ENCODE measurements around the gene ALAS1. TPM values are rescaled to one million over a fixed set of nuclear protein-coding genes. Genes with fewer than 3 reads are reported as not detected.
A peak's percentile ranks its signal among the peaks of the same experiment; 100 is the strongest.

The ALAS1 gene
- total RNA-seq, 6 donors from 2014 or later = 53.2 to 97.3 (median 74.0) TPM

GRCh38 chr3:52220380-52221026, 22.5 kb downstream of the ALAS1 start:
- WGBS, 2 donors = 33 to 78% methylated on average over 4 to 9 of the region's 9 CpGs
- Histone ChIP-seq H3K9me3 (no peaks in the 10 kb centered on the region), H3K4me3 (no peak overlapping the region), H3K4me1 (peaks cover 43 to 52% (median 50%) of the 10 kb centered on the region in 4 donors), H3K27me3 (no peaks in the 10 kb centered on the region), H3K36me3 (peaks cover 0 to 6% (median 2%) of the 10 kb centered on the region in 4 donors), H3K27ac (no peak overlapping the region)
- peak in 1 of 2 donors; percentile 86 for DNase-seq
- peak; percentile 84 to 95 (median 88) for TF ChIP-seq CTCF (IDR thresholded peaks at IDR 0.05)
- no peak for TF ChIP-seq POLR2A (IDR thresholded peaks at IDR 0.05)
- peak; percentile 84 to 88 for ATAC-seq (ENCODE audit: low FRiP score in 2 of 2)

GRCh38 chr3:52221141-52221562, 23.2 kb downstream of the ALAS1 start:
- H3K27me3 ChIP-seq = no peaks in the 10 kb centered on the region
- no peak for TF ChIP-seq CTCF (IDR thresholded peaks at IDR 0.05)
- no peak for TF ChIP-seq POLR2AphosphoS5 (IDR thresholded peaks at IDR 0.05)
- DNase-seq = no peak
- no peak for ATAC-seq (ENCODE audit: low FRiP score in 2 of 2)
- H3K36me3 ChIP-seq = no peaks in the 10 kb centered on the region
- peaks cover 42 to 47% (median 46%) of the 10 kb centered on the region in 4 donors for H3K4me1 ChIP-seq
- whole genome bisulfite sequencing, 2 donors = 79 to 94% methylated on average over 6 to 22 of the region's 27 CpGs
- no peaks in the 10 kb centered on the region for H3K9me3 ChIP-seq
- H3K4me3 ChIP-seq = no peak overlapping the region
- no peak overlapping the region for H3K27ac ChIP-seq

- 49 to 91% methylated on average over 5 to 19 of the region's 34 CpGs for WGBS, 2 donors
- no peaks in the 10 kb centered on the region for H3K27me3 ChIP-seq
- no peak for TF ChIP-seq POLR2AphosphoS5 (IDR thresholded peaks at IDR 0.05)
- no peak for TF ChIP-seq CTCF (IDR thresholded peaks at IDR 0.05)
- H3K9me3 ChIP-seq = no peaks in the 10 kb centered on the region
- no peak for ATAC-seq (ENCODE audit: low FRiP score in 2 of 2)
- H3K4me3 ChIP-seq = no peak overlapping the region
- peak in 1 of 2 donors; percentile 21 for DNase-seq
- H3K27ac ChIP-seq = no peak overlapping the region
- no peaks in the 10 kb centered on the region for H3K36me3 ChIP-seq
- H3K4me1 ChIP-seq = peaks cover 36 to 41% (median 40%) of the 10 kb centered on the region in 4 donors
These were observed 23.8 kb downstream of the ALAS1 start for GRCh38 chr3:52221563-52222318.

GRCh38 chr3:52222319-52223221, 24.6 kb downstream of the ALAS1 start:
- H3K27ac ChIP-seq = no peak overlapping the region

More at GRCh38 chr3:52222319-52223221, 24.6 kb downstream of the ALAS1 start:
- no peaks in the 10 kb centered on the region for H3K9me3 ChIP-seq
- H3K36me3 ChIP-seq = peaks cover 0 to 5% (median 1%) of the 10 kb centered on the region in 4 donors
- TF ChIP-seq EP300 (IDR thresholded peaks at IDR 0.05) (no peak), CTCF (IDR thresholded peaks at IDR 0.05) (no peak), POLR2A (IDR thresholded peaks at IDR 0.05) (no peak), POLR2AphosphoS5 (IDR thresholded peaks at IDR 0.05) (no peak)
- H3K4me1 ChIP-seq = peaks cover 28 to 33% (median 32%) of the 10 kb centered on the region in 4 donors
- DNase-seq = no peak
- H3K27me3 ChIP-seq = no peaks in the 10 kb centered on the region
- WGBS, 2 donors = 92 to 95% methylated on average over 25 to 37 of the region's 41 CpGs
- no peak for ATAC-seq (ENCODE audit: low FRiP score in 2 of 2)
- H3K4me3 ChIP-seq = no peak overlapping the region
